ENCODE data around the gene CDK13.
"Not testable (repeated sequence)": the region's sequence is repeated elsewhere in the genome, so short reads cannot be mapped to it uniquely, and the experiment has no call there.

The CDK13 gene

GRCh38 chr7:40120020-40120419, 170.0 kb downstream of the CDK13 start:
- no peak overlapping the region for H3K4me3 ChIP-seq (ENCODE audit: low read depth, low read length)
- no peak for TF ChIP-seq CTCF (IDR thresholded peaks at IDR 0.05; ENCODE audit: low read depth, low read length)

GRCh38 chr7:40122100-40122939, 172.3 kb downstream of the CDK13 start:
- H3K4me3 ChIP-seq (ENCODE audit: low read depth, low read length): not testable (repeated sequence)

- no peak for TF ChIP-seq CTCF (IDR thresholded peaks at IDR 0.05; ENCODE audit: low read depth, low read length)
- H3K4me3 ChIP-seq (ENCODE audit: low read depth, low read length): no peak overlapping the region
Observed at GRCh38 chr7:40122940-40123254, 172.8 kb downstream of the CDK13 start.

DNA sequence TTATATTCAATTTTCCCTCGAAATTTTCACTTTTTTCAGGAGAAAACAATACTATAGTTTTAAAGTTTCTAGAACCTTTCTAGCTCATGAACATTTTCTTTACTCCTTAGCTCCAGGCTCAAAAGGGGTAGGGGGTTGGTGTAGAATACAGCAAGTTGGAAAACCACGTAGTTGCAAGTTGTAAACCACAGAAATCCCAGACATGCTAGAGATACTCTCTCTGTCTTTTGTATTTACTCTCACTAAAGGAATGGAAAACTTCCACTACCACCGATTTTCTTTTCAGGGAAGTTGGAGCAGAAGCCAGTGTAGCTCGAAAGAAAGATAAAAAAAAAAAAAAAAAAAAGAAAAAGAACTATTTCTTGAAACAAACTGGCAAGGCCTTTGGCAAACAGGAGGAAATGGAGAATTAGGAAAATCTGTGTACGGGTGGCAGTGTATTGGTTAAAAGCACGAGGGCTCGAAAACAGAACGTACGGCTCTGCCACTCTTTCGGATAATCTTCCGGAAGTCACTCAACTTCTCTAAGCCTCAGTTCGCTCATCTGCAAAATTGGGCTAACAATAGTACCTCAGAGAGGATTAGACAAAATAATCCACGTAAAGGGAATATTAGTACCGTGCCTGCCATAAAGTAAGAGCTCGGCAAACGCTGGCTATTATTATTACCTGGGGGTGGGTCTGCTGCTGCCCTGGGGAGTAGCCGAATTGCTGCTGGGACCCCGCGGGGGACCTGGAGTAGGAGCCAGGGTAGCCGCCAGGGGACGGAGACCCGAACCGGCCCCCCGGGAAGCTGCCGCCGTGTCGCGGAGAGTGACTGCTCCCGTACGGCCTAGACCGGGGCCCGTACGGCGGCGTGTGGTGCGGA, 183.7 kb downstream of the CDK13 start:
- TF ChIP-seq CTCF (IDR thresholded peaks at IDR 0.05; ENCODE audit: low read depth, low read length): no peak
- H3K4me3 ChIP-seq (ENCODE audit: low read depth, low read length): peak overlapping the region; percentile 98

DNA sequence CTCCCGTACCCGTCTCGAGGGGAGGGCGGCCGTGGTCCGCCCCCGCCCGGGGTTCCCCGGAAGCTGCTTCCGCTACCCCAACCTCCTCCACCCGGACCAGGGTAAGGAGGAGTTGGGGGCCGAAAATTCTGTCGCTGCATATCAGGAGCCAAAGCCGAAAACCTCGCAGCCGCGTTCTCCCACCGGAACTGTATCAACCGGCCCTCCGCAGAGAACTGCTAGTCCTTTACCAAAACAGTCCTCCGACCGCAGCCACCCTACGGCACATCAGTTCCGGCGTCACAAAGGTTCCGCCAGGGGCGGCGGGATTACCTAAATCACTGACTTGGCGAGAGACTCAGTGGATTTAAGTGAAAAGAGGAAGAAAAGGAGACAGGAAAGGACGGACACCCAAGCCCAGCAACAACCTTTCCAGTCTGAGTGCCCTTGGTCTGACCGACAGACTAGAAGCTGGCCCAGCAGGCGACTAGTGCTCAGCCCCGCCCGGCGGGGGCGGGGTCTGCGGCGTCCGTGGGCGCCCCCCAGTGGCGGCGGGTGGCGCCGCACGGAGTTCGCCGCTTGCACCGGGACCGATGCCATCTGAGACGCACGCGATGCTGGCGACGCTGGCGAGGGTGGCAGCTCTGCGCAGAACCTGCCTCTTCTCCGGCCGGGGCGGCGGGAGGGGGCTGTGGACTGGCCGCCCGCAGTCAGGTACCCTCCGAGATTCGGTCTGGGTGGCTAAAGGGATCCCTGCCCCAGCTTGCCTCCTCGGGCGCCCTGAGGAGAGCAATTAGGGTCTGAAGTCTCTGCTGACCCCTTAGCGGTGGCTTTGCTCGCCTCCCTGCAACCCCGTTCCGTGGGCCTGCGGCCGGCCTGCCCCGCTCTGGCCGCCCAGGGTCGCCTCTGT, 184.6 kb downstream of the CDK13 start, which contains the start of the genes MPLKIP and SUGCT:
MPLKIP (minus strand) TSS at position 195 of the 889 bp plus-strand sequence; CDS start at position 140, 55 bp downstream.
SUGCT (plus strand) TSS at position 578 of the 889 bp plus-strand sequence.
- peak; percentile 86 for TF ChIP-seq CTCF (IDR thresholded peaks at IDR 0.05; ENCODE audit: low read depth, low read length)
- H3K4me3 ChIP-seq (ENCODE audit: low read depth, low read length): peak within 1 kb of the TSS; percentile 98

DNA sequence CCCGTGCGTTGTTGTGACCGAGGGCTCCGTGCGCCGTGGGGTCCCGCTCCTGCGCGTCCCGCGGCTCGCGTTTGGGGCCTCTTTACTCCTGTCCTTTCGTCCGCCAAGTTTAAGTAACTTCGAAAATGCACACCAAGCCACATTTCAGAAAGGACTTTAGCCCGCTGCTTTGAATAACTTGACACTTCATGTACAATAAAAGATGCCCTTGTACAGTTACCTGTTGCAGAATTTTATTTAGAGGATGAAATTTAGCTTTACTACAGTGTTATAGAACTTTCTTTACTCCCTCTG, 185.2 kb downstream of the CDK13 start:
- TF ChIP-seq CTCF (IDR thresholded peaks at IDR 0.05; ENCODE audit: low read depth, low read length): no peak
- peak overlapping the region; percentile 98 for H3K4me3 ChIP-seq (ENCODE audit: low read depth, low read length)

GRCh38 chr7:40137563-40137962, 187.5 kb downstream of the CDK13 start:
- no peak for TF ChIP-seq CTCF (IDR thresholded peaks at IDR 0.05; ENCODE audit: low read depth, low read length)
- H3K4me3 ChIP-seq (ENCODE audit: low read depth, low read length): no peak overlapping the region
